Ascending aorta (tissue), 2 donors: ENCODE results near the gene QKI. TPM values are rescaled to one million over a fixed set of nuclear protein-coding genes. Genes with fewer than 3 reads are reported as not detected.

ENCODE experiments used
- DNase-seq, 2 donors: peaks; one replicate each; pipeline ENCODE4 v3.0.0-alpha.2; 2019; ENCODE audit warnings: low spot score in 2 of 2
- H3K27ac ChIP-seq, 2 donors: fragments of 200-600 bp; sonication (generic); one replicate each; pipeline ENCODE4 v1.5.1; 2016 to 2017; ENCODE audit warnings: mild to moderate bottlenecking in 1 of 2
- H3K27me3 ChIP-seq: fragments of 200-600 bp; sonication (generic); one replicate; pipeline ENCODE4 v1.5.1; 2017
- H3K36me3 ChIP-seq, 2 donors: fragments of 200-600 bp; sonication (generic); one replicate each; pipeline ENCODE4 v1.5.1; 2016
- H3K4me1 ChIP-seq, 2 donors: fragments of 200-600 bp; sonication (generic); one replicate each; pipeline ENCODE4 v1.5.1; 2016 to 2017; ENCODE audit warnings: mild to moderate bottlenecking in 1 of 2
- H3K4me3 ChIP-seq, 2 donors: fragments of 200-600 bp; sonication (generic); one replicate each; pipeline ENCODE4 v1.5.1; 2016 to 2017; ENCODE audit warnings: mild to moderate bottlenecking in 1 of 2
- H3K9me3 ChIP-seq, 2 donors: fragments of 200-600 bp; sonication (generic); one replicate each; pipeline ENCODE4 v1.5.1; 2016
- intact Hi-C: fragments of 100-400 bp; cut with DNase I; formaldehyde crosslinking; loops from one replicate; pipeline ENCODE4 v1.15.1; 2023
- total RNA-seq: library from RNA; depleted of rRNA; stranded (reverse); fragments of >200 nt; gene quantifications from one replicate; pipeline ENCODE4 v1.1.0, GENCODE V29; 2016
- TF ChIP-seq, protein P1 (sequence below), 3 experiments: fragments of 200-600 bp in 2 of 3; fragments of 450-650 bp in 1 of 3; sonication (generic) in 2 of 3; IDR thresholded peaks; one replicate each; pipeline ENCODE4 v1.5.1; 2016 to 2019; ENCODE audit warnings: antibody characterized with exemption in 3 of 3, mild to moderate bottlenecking in 1 of 3, moderate library complexity in 1 of 3

QKI gene
- total RNA-seq, 1 donor from 2014 or later: 91.0 TPM

DNA sequence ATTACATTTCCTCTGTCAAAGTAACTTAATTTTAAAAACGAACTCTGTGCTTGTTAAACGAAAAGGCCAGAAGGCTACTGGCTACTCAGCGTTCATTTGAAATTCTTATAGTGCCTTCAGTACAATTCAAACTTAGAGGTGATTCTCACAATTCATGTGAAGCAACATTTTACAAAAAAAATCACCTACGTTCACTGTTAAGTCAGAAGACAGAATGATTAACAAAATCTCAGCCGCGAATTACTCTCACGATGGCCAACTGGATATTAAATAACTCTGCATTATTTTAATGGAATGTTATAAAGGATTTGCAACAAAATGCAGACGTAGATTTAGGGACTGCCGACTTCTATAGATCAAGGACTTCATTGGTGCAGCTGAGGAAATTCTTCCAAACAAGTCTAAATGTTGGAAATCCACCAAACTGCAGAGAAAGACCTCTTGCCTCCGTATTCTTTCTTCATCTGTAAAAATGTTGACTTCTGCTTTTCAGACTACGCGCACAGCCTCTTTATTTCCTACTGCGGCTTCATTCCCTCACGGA lies 1.6 kb upstream of the QKI start:
- TF ChIP-seq, protein P1, sequence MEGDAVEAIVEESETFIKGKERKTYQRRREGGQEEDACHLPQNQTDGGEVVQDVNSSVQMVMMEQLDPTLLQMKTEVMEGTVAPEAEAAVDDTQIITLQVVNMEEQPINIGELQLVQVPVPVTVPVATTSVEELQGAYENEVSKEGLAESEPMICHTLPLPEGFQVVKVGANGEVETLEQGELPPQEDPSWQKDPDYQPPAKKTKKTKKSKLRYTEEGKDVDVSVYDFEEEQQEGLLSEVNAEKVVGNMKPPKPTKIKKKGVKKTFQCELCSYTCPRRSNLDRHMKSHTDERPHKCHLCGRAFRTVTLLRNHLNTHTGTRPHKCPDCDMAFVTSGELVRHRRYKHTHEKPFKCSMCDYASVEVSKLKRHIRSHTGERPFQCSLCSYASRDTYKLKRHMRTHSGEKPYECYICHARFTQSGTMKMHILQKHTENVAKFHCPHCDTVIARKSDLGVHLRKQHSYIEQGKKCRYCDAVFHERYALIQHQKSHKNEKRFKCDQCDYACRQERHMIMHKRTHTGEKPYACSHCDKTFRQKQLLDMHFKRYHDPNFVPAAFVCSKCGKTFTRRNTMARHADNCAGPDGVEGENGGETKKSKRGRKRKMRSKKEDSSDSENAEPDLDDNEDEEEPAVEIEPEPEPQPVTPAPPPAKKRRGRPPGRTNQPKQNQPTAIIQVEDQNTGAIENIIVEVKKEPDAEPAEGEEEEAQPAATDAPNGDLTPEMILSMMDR (IDR thresholded peaks at IDR 0.05): no peak
- Histone ChIP-seq H3K27me3 (no peaks in the 10 kb centered on the region), H3K9me3 (no peaks in the 10 kb centered on the region), H3K4me1 (no peaks in the 10 kb centered on the region), H3K27ac (peak overlapping the region; percentile 98 to 100), H3K4me3 (peak overlapping the region; percentile 98 to 100), H3K36me3 (no peaks in the 10 kb centered on the region)
- no peak for DNase-seq
- intact Hi-C loops: loop anchor here (5.0 to 10.0 kb wide), 2 partner anchors 56 to 688 kb away; partner anchors contain the start of genes PACRG and PRKN

DNA sequence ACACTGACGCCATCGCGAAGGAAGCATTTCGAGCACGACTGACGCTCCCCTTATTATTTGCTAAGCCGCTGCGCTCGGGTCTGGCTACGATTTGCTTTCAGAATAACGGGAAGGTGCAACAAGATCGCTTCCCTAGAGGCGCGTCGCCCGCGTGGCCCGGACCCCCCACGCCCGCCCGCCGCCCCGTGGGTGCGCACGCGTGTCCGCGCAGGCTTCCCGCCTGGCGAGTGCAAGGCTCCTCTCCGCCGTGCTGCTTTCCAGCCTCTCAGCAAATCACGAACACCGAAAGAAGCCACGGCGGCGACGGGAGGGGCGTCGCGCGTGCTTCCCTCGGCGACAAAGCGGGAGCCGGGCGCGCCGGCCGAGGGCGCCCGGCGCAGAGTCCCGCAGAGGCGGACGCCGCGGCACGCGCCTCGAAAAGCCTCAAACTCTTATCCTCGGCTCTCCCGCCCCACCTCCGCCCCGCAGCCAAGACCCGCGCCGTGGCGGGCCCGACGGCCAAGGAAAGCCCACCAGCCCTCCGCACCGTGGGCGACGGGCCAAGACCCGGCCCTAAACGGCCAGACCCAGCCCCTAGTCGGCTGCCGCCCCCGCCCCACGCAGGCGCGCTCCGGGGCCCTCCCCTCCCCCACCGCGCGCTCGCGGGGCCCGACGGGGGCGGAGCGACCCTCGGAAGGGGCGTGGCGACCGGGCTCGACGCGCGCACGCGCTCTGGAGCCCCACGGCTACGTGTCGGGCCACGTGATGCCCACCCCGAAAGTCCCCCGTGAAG lies 987 bp upstream of the QKI start:
- Histone ChIP-seq H3K27ac (peak overlapping the region; percentile 98 to 100), H3K36me3 (no peaks in the 10 kb centered on the region), H3K4me1 (peaks cover 0 to under 1% of the 10 kb centered on the region in 2 donors), H3K9me3 (no peaks in the 10 kb centered on the region), H3K4me3 (peak overlapping the region; percentile 98 to 100), H3K27me3 (no peaks in the 10 kb centered on the region)
- DNase-seq: peak; percentile 44 to 91
- intact Hi-C loops: loop anchor here (5.0 to 10.0 kb wide), 2 partner anchors 56 to 689 kb away; partner anchors contain the start of genes PACRG and PRKN
- TF ChIP-seq, protein P1 (IDR thresholded peaks at IDR 0.05): peak in 1 of 3 experiments; percentile 4

DNA sequence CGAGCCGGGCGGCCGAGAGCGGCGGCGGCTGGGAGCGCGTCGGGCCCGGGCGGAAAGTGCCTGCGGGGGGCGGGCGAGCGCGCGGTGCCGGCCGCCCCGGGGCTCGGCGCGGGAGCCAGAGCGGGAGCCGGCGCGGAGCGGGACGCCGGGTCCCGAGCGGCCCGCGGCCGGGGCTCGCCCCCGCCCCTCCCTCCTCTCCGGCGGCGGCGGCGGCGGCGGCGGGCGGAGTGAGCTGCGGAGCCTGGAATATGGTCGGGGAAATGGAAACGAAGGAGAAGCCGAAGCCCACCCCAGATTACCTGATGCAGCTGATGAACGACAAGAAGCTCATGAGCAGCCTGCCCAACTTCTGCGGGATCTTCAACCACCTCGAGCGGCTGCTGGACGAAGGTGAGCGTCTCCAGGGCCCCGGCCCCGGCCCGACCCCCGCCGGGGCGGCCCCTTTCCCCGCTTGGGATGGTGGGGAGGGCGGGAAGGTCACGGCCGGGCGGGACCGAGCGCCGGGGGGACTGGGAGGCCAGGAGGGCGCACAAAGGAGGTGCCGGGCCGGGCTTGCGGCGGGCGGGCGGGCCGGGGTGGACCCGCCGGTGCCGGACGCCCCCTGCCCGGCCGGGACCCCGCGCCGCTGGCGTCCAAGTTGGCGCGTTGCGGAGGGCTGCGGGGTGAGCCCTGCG lies 565 bp downstream of the QKI start:
- TF ChIP-seq, protein P1 (IDR thresholded peaks at IDR 0.05): no peak
- Histone ChIP-seq H3K9me3 (no peaks in the 10 kb centered on the region), H3K27me3 (no peaks in the 10 kb centered on the region), H3K4me1 (peaks cover 0 to 8% of the 10 kb centered on the region in 2 donors), H3K27ac (peak overlapping the region; percentile 97 to 100), H3K36me3 (no peaks in the 10 kb centered on the region), H3K4me3 (peak overlapping the region; percentile 98 to 100)
- no peak for DNase-seq
- intact Hi-C loops: loop anchor here (5.0 to 10.0 kb wide), 4 partner anchors 58 to 690 kb away; partner anchors contain the start of genes PACRG and PRKN

DNA sequence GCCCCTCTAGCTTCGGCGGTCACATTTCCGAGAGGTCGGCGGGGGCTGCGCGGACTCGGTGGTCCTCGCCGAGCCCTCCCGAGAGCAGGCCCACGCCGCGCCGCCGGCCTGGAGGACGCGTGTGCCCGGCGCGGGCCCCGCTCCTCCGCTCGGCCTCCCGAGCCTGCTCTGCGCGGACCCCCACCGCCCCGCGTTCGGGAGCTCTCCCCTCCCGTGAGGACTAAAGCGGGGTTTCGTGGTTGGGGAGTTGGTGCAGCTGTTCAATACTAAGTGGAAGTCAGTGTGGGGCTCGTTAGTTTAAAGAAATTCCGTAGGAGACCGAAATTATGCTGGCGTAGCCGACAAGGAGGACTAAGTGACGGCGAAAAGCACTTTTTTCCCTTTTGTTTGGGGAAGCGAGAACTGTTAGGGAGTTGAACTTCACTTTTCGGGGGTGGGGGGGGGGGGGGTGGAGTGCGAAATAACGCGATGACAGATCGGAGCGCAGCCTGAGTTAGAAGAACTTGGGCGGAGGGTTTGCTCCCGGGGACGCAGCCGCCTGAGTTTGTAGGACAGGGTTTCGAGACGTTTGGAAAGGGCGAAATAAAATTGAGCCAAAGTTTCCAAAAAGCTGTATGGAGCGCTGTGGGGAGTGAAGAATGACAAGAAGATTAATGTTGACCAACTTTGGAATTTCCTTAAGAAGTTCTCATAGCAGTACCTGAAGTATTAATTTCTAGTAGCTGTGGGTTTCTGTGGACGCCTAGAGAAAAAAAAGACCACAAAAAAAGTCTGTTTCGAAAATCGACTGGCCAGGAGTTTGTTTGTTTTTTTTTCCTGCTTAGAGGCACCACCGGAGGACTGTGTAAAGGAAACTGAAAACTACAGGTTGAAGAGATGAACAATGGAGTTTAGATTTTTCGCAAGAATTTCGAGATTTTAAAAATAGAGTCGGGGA lies 1.4 kb downstream of the QKI start:
- peak in 1 of 2 donors; percentile 78 for DNase-seq
- intact Hi-C loops: loop anchor here (2.0 to 10.0 kb wide), 5 partner anchors 81 to 691 kb away; partner anchors contain the start of genes PACRG and PRKN
- Histone ChIP-seq H3K36me3 (no peaks in the 10 kb centered on the region), H3K4me3 (peak overlapping the region; percentile 98 to 100), H3K9me3 (no peaks in the 10 kb centered on the region), H3K4me1 (peaks cover 4 to 16% of the 10 kb centered on the region in 2 donors), H3K27me3 (no peaks in the 10 kb centered on the region), H3K27ac (peak overlapping the region; percentile 97 to 100)
- TF ChIP-seq, protein P1 (IDR thresholded peaks at IDR 0.05): no peak
